Liver (tissue), 9 donors: ENCODE measurements around the gene HSH2D. TPM values are rescaled to one million over a fixed set of nuclear protein-coding genes. Genes with fewer than 3 reads are reported as not detected.

Experiments used
- DNase-seq: peaks from one replicate; pipeline ENCODE4 v3.0.0-alpha.2; 2017; ENCODE audit warnings: low spot score
- H3K27ac ChIP-seq, 2 donors: one replicate each; pipeline ENCODE4 v1.7.0; 2013; ENCODE audit warnings: inconsistent platforms in 2 of 2, low read length in 2 of 2, control low read depth in 1 of 2, low read depth in 1 of 2, mild to moderate bottlenecking in 1 of 2
- H3K27me3 ChIP-seq, 4 donors: one replicate each; pipeline versions ENCODE4 v1.6.1 to v1.7.0; 2013; ENCODE audit warnings: low read length in 3 of 4, inconsistent platforms in 1 of 4, mild to moderate bottlenecking in 1 of 4, moderate library complexity in 1 of 4; ENCODE audit not compliant: control insufficient read depth in 4 of 4, insufficient read depth in 4 of 4
- H3K36me3 ChIP-seq, 4 donors: one replicate each; pipeline versions ENCODE4 v1.6.1 to v1.7.0; 2013; ENCODE audit warnings: low read length in 3 of 4, mild to moderate bottlenecking in 3 of 4, low read depth in 1 of 4, moderate library complexity in 1 of 4; ENCODE audit not compliant: control insufficient read depth in 4 of 4, insufficient read depth in 3 of 4
- H3K4me1 ChIP-seq, 4 donors: one replicate each; pipeline versions ENCODE4 v1.6.1 to v1.7.0; 2013; ENCODE audit warnings: low read length in 3 of 4, mild to moderate bottlenecking in 3 of 4, moderate library complexity in 1 of 4; ENCODE audit not compliant: control insufficient read depth in 4 of 4, insufficient read depth in 4 of 4
- H3K4me3 ChIP-seq, 3 donors: one replicate each; pipeline versions ENCODE4 v1.6.1 to v1.7.0; 2013; ENCODE audit warnings: low read length in 3 of 3, control low read depth in 1 of 3, low read depth in 1 of 3, mild to moderate bottlenecking in 1 of 3
- H3K9ac ChIP-seq, 2 donors: one replicate each; pipeline ENCODE4 v1.7.0; 2013; ENCODE audit warnings: low read length in 2 of 2, mild to moderate bottlenecking in 2 of 2, moderate library complexity in 2 of 2, control low read depth in 1 of 2, low read depth in 1 of 2
- H3K9me3 ChIP-seq, 4 donors: one replicate each; pipeline versions ENCODE4 v1.6.1 to v1.7.0; 2013; ENCODE audit warnings: low read length in 3 of 4; ENCODE audit not compliant: control insufficient read depth in 4 of 4
- ATF3 ChIP-seq: IDR thresholded peaks from 2 replicates; pipeline ENCODE4 v1.6.1; 2016; ENCODE audit warnings: antibody characterized with exemption
- CTCF ChIP-seq: fragments of 150-350 bp; IDR thresholded peaks from 2 replicates; pipeline ENCODE4 v1.5.1; 2017; ENCODE audit warnings: improper control_type of control experiment, low read depth, low read length; ENCODE audit not compliant: missing input control
- EGR1 ChIP-seq, 2 donors: IDR thresholded peaks; 2 replicates each; pipeline ENCODE4 v1.6.1; 2016 to 2018; ENCODE audit warnings: antibody characterized with exemption in 2 of 2, low read depth in 2 of 2
- FOXA1 ChIP-seq: IDR thresholded peaks from 2 replicates; pipeline ENCODE4 v1.6.1; 2016; ENCODE audit warnings: antibody characterized with exemption
- FOXA2 ChIP-seq: IDR thresholded peaks from 2 replicates; pipeline ENCODE4 v1.6.1; 2016; ENCODE audit warnings: antibody characterized with exemption
- GABPA ChIP-seq, 2 donors: IDR thresholded peaks in 1 of 2; conservative IDR thresholded peaks in 1 of 2; 2 replicates each; pipeline ENCODE4 v1.6.1; 2016; ENCODE audit warnings: antibody characterized with exemption in 2 of 2, mild to moderate bottlenecking in 1 of 2, moderate library complexity in 1 of 2
- HNF4A ChIP-seq, 2 donors: conservative IDR thresholded peaks; 2 replicates each; pipeline ENCODE4 v1.6.1; 2016; ENCODE audit warnings: antibody characterized with exemption in 2 of 2, mild to moderate bottlenecking in 2 of 2
- HNF4G ChIP-seq: IDR thresholded peaks from 2 replicates; pipeline ENCODE4 v1.6.1; 2016; ENCODE audit warnings: antibody characterized with exemption
- JUND ChIP-seq, 2 donors: IDR thresholded peaks; 2 replicates each; pipeline ENCODE4 v1.6.1; 2016; ENCODE audit warnings: antibody characterized with exemption in 2 of 2
- MAX ChIP-seq: IDR thresholded peaks from 2 replicates; pipeline ENCODE4 v1.6.1; 2016; ENCODE audit warnings: antibody characterized with exemption
- NR2F2 ChIP-seq: IDR thresholded peaks from 2 replicates; pipeline ENCODE4 v1.6.1; 2016; ENCODE audit warnings: antibody characterized with exemption
- RAD21 ChIP-seq, 2 donors: IDR thresholded peaks; 2 replicates each; pipeline ENCODE4 v1.6.1; 2016; ENCODE audit warnings: antibody characterized with exemption in 2 of 2, mild to moderate bottlenecking in 2 of 2
- REST ChIP-seq: IDR thresholded peaks from 2 replicates; pipeline ENCODE4 v1.6.1; 2016; ENCODE audit warnings: antibody characterized with exemption, mild to moderate bottlenecking
- RXRA ChIP-seq, 2 donors: IDR thresholded peaks; 2 replicates each; pipeline ENCODE4 v1.6.1; 2017 to 2018; ENCODE audit warnings: antibody characterized with exemption in 2 of 2, mild to moderate bottlenecking in 1 of 2
- SP1 ChIP-seq: IDR thresholded peaks from 2 replicates; pipeline ENCODE4 v1.6.1; 2018; ENCODE audit warnings: antibody characterized with exemption, mild to moderate bottlenecking
- TAF1 ChIP-seq: conservative IDR thresholded peaks from 2 replicates; pipeline ENCODE4 v1.6.1; 2016; ENCODE audit warnings: antibody characterized with exemption, mild to moderate bottlenecking
- YY1 ChIP-seq: IDR thresholded peaks from 2 replicates; pipeline ENCODE4 v1.6.1; 2016; ENCODE audit warnings: antibody characterized with exemption, mild to moderate bottlenecking
- ZBTB33 ChIP-seq: IDR thresholded peaks from 2 replicates; pipeline ENCODE4 v1.6.1; 2016; ENCODE audit warnings: antibody characterized with exemption
- WGBS: extraction: QIAGEN DNeasy Blood & Tissue Kit; methylation state at CpG from one replicate; pipeline ENCODE4 v1.1.7; 2013; 5-methylcytosine and 5-hydroxymethylcytosine counted together
- polyA plus RNA-seq, 2 donors: library from polyadenylated mRNA; stranded (reverse) in 1 of 2; unstranded in 1 of 2; fragments of 200-250 nt in 1 of 2; fragments of >200 nt in 1 of 2; fragmentation: Nextera tagmentation in 1 of 2; extraction: Ambion mirVana in 1 of 2; gene quantifications; one replicate each; pipeline versions ENCODE4 v1.2.1 to v1.2.3, GENCODE V29; 2013 to 2015
- total RNA-seq, 2 donors: library from RNA; depleted of rRNA; stranded (reverse); fragments of >200 nt; gene quantifications; one replicate each; pipeline ENCODE4 v1.2.3, GENCODE V29; 2014
- donor health status: healthy.
- donor health status: healthy.
- donor health status: healthy.
- donor health status: healthy.
- donor health status: healthy.

The HSH2D gene
- total and polyA plus RNA-seq, 4 donors: 0.33 to 2.9 (median 1.2) TPM

GRCh38 chr19:16142032-16142580 is 1.4 kb upstream of the HSH2D start:
- Histone ChIP-seq H3K27ac (no peak overlapping the region), H3K4me3 (no peak overlapping the region), H3K36me3 (no peaks in the 10 kb centered on the region), H3K4me1 (no peaks in the 10 kb centered on the region), H3K9ac (no peak overlapping the region), H3K9me3 (no peaks in the 10 kb centered on the region), H3K27me3 (no peaks in the 10 kb centered on the region)
- 82% methylated on average over 9 of the region's 9 CpGs for WGBS
- TF ChIP-seq MAX: no peak
- TF ChIP-seq HNF4A (conservative IDR thresholded peaks at IDR 0.05): no peak
- TF ChIP-seq FOXA1: no peak
- TF ChIP-seq RAD21 (IDR thresholded peaks at IDR 0.05): no peak
- TF ChIP-seq YY1: no peak
- TF ChIP-seq HNF4G: no peak
- TF ChIP-seq FOXA2: no peak
- no peak for TF ChIP-seq REST
- TF ChIP-seq SP1: no peak
- TF ChIP-seq ATF3: no peak
- TF ChIP-seq NR2F2: no peak
- TF ChIP-seq CTCF: no peak
- TF ChIP-seq TAF1: no peak
- no peak for TF ChIP-seq EGR1 (IDR thresholded peaks at IDR 0.05; ENCODE audit: low read depth in 2 of 2)
- TF ChIP-seq RXRA (IDR thresholded peaks at IDR 0.05): no peak
- no peak for TF ChIP-seq JUND (IDR thresholded peaks at IDR 0.05)
- TF ChIP-seq GABPA (IDR thresholded peaks at IDR 0.05 in 1 of 2, conservative IDR thresholded peaks at IDR 0.05 in 1 of 2): no peak
- TF ChIP-seq ZBTB33: no peak
- no peak for DNase-seq
